H9 (cell line): ENCODE results near the gene TSPEAR. TPM values are rescaled to one million over a fixed set of nuclear protein-coding genes. Genes with fewer than 3 reads are reported as not detected.

Experiments
- DNase-seq: peaks from one replicate; pipeline ENCODE4 v3.0.0-alpha.2; 2017
- H2AFZ ChIP-seq: one replicate; pipeline ENCODE4 v1.6.1; 2013; ENCODE audit warnings: mild to moderate bottlenecking, low read length, control low read depth, moderate library complexity
- H2AK5ac ChIP-seq: 2 replicates; pipeline ENCODE4 v1.6.1; 2013; ENCODE audit warnings: low read length, control low read depth, mixed read lengths; ENCODE audit not compliant: insufficient read length
- H2BK120ac ChIP-seq: one replicate; pipeline ENCODE4 v1.6.1; 2013; ENCODE audit warnings: low read depth, mild to moderate bottlenecking, low read length, control low read depth, inconsistent platforms; ENCODE audit not compliant: poor library complexity, severe bottlenecking
- H2BK12ac ChIP-seq: 2 replicates; pipeline ENCODE4 v1.6.1; 2013; ENCODE audit warnings: low read length, control low read depth, mixed read lengths, low read depth; ENCODE audit not compliant: insufficient read length
- H2BK15ac ChIP-seq: 2 replicates; pipeline ENCODE4 v1.6.1; 2013; ENCODE audit warnings: low read depth, low read length, control low read depth
- H2BK20ac ChIP-seq: one replicate; pipeline ENCODE4 v1.6.1; 2013; ENCODE audit warnings: low read depth, mild to moderate bottlenecking, low read length, control low read depth, inconsistent platforms; ENCODE audit not compliant: poor library complexity, severe bottlenecking
- H2BK5ac ChIP-seq: 2 replicates; pipeline ENCODE4 v1.6.1; 2013; ENCODE audit warnings: low read length, control low read depth, mixed read lengths; ENCODE audit not compliant: insufficient read length
- H3K14ac ChIP-seq: 2 replicates; pipeline ENCODE4 v1.6.1; 2013; ENCODE audit warnings: low read length, control low read depth; ENCODE audit not compliant: insufficient read depth
- H3K18ac ChIP-seq: 2 replicates; pipeline ENCODE4 v1.6.1; 2013; ENCODE audit warnings: low read depth, mild to moderate bottlenecking, mixed read lengths, low read length, control low read depth; ENCODE audit not compliant: insufficient read length
- H3K23ac ChIP-seq: 2 replicates; pipeline ENCODE4 v1.6.1; 2013; ENCODE audit warnings: low read length, control low read depth, mixed read lengths, low read depth; ENCODE audit not compliant: insufficient read length
- H3K23me2 ChIP-seq: 2 replicates; pipeline ENCODE4 v1.6.1; 2013; ENCODE audit warnings: low read depth, mild to moderate bottlenecking, mixed read lengths, low read length, control low read depth; ENCODE audit not compliant: insufficient read length, poor library complexity, severe bottlenecking
- H3K27ac ChIP-seq: 2 replicates; pipeline ENCODE4 v1.5.1; 2013; ENCODE audit warnings: low read length, control low read depth, mixed read lengths, low read depth; ENCODE audit not compliant: insufficient read length
- H3K27me3 ChIP-seq: 2 replicates; pipeline ENCODE4 v1.6.1; 2013; ENCODE audit warnings: low read length, control low read depth, inconsistent platforms; ENCODE audit not compliant: insufficient read depth
- H3K4ac ChIP-seq: 2 replicates; pipeline ENCODE4 v1.6.1; 2013; ENCODE audit warnings: low read depth, mild to moderate bottlenecking, control low read depth, inconsistent platforms, low read length, moderate library complexity
- H3K4me1 ChIP-seq: 2 replicates; pipeline ENCODE4 v1.6.1; 2013; ENCODE audit warnings: low read length, control low read depth, inconsistent platforms; ENCODE audit not compliant: insufficient read depth
- H3K4me2 ChIP-seq: 2 replicates; pipeline ENCODE4 v1.6.1; 2013; ENCODE audit warnings: low read length, control low read depth, mixed read lengths; ENCODE audit not compliant: insufficient read length, insufficient read depth
- H3K56ac ChIP-seq: 2 replicates; pipeline ENCODE4 v1.6.1; 2013; ENCODE audit warnings: low read depth, mild to moderate bottlenecking, mixed read lengths, low read length, control low read depth; ENCODE audit not compliant: insufficient read length
- H3K79me1 ChIP-seq: 2 replicates; pipeline ENCODE4 v1.6.1; 2013; ENCODE audit warnings: low read depth, mild to moderate bottlenecking, moderate library complexity, low read length, control low read depth, inconsistent platforms; ENCODE audit not compliant: insufficient read depth, poor library complexity, severe bottlenecking
- H3K79me2 ChIP-seq: 2 replicates; pipeline ENCODE4 v1.6.1; 2013; ENCODE audit warnings: low read length, control low read depth, inconsistent platforms; ENCODE audit not compliant: insufficient read depth
- H3K9ac ChIP-seq: 2 replicates; pipeline ENCODE4 v1.6.1; 2013; ENCODE audit warnings: low read length, control low read depth, mixed read lengths; ENCODE audit not compliant: insufficient read length; ENCODE audit errors: extremely low read depth
- H3K9me3 ChIP-seq: one replicate; pipeline ENCODE4 v1.6.1; 2013; ENCODE audit warnings: low read depth, low read length, inconsistent platforms; ENCODE audit not compliant: control insufficient read depth
- H3T11ph ChIP-seq: one replicate; pipeline ENCODE4 v1.6.1; 2013; ENCODE audit warnings: mild to moderate bottlenecking, low read length, control low read depth, inconsistent platforms
- H4K20me1 ChIP-seq: one replicate; pipeline ENCODE4 v1.6.1; 2013; ENCODE audit not compliant: control insufficient read depth, insufficient read length, insufficient read depth
- H4K5ac ChIP-seq: 2 replicates; pipeline ENCODE4 v1.6.1; 2013; ENCODE audit warnings: low read depth, mild to moderate bottlenecking, mixed read lengths, low read length, control low read depth; ENCODE audit not compliant: insufficient read length
- H4K8ac ChIP-seq: replicated peaks from 2 replicates; pipeline ENCODE4 v1.6.1; 2013; ENCODE audit warnings: low read length, control low read depth, mixed read lengths, low read depth; ENCODE audit not compliant: insufficient read length
- H4K91ac ChIP-seq: 2 replicates; pipeline ENCODE4 v1.6.1; 2013; ENCODE audit warnings: low read depth, mild to moderate bottlenecking, moderate library complexity, mixed read lengths, low read length, control low read depth; ENCODE audit not compliant: insufficient read length
- H3K27ac Mint-ChIP-seq, 3 experiments: 2 replicates in 2 of 3; 3 replicates in 1 of 3; pipeline ENCODE4 v1.8.0; 2020 to 2021; ENCODE audit warnings: mixed read lengths in 3 of 3, mild to moderate bottlenecking in 1 of 3, moderate library complexity in 1 of 3
- H3K27me3 Mint-ChIP-seq: 2 replicates; pipeline ENCODE4 v1.8.0; 2021; ENCODE audit warnings: low read depth, mild to moderate bottlenecking, moderate library complexity, mixed read lengths
- H3K36me3 Mint-ChIP-seq, 3 experiments: 2 replicates in 2 of 3; 3 replicates in 1 of 3; pipeline ENCODE4 v1.8.0; 2020 to 2021; ENCODE audit warnings: low read depth in 3 of 3, mixed read lengths in 3 of 3; ENCODE audit not compliant: insufficient read depth in 1 of 3
- H3K4me1 Mint-ChIP-seq, 2 experiments: 2 replicates each; pipeline ENCODE4 v1.8.0; 2020; ENCODE audit warnings: mixed read lengths in 2 of 2
- H3K4me3 Mint-ChIP-seq, 2 experiments: 2 replicates in 1 of 2; 3 replicates in 1 of 2; pipeline ENCODE4 v1.8.0; 2020 to 2021; ENCODE audit warnings: mild to moderate bottlenecking in 2 of 2, mixed read lengths in 2 of 2, moderate library complexity in 1 of 2
- H3K9me3 Mint-ChIP-seq, 2 experiments: 2 replicates in 1 of 2; 3 replicates in 1 of 2; pipeline ENCODE4 v1.8.0; 2020; ENCODE audit warnings: mild to moderate bottlenecking in 2 of 2, mixed read lengths in 2 of 2, moderate library complexity in 1 of 2
- WGBS: extraction: QIAGEN DNeasy Blood & Tissue Kit; methylation state at CpG from one replicate; pipeline ENCODE4 v1.1.7; 2013; ENCODE audit warnings: missing lambda C conversion rate, low lambda C conversion rate, mixed read lengths; ENCODE audit not compliant: insufficient read length; ENCODE audit errors: extremely low coverage; 5-methylcytosine and 5-hydroxymethylcytosine counted together
- total RNA-seq: library from RNA; stranded (reverse); gene quantifications from 2 replicates; pipeline ENCODE4 v1.2.1, GENCODE V29; 2021
- TF ChIP-seq, protein P1 (sequence below): fragments of 200-600 bp; sonication (generic); conservative IDR thresholded peaks from 3 replicates; pipeline ENCODE4 v1.8.0; 2021; ENCODE audit warnings: antibody characterized with exemption, mild to moderate bottlenecking

TSPEAR gene
- total RNA-seq, 1 experiment from 2014 or later = 1.3 TPM

DNA sequence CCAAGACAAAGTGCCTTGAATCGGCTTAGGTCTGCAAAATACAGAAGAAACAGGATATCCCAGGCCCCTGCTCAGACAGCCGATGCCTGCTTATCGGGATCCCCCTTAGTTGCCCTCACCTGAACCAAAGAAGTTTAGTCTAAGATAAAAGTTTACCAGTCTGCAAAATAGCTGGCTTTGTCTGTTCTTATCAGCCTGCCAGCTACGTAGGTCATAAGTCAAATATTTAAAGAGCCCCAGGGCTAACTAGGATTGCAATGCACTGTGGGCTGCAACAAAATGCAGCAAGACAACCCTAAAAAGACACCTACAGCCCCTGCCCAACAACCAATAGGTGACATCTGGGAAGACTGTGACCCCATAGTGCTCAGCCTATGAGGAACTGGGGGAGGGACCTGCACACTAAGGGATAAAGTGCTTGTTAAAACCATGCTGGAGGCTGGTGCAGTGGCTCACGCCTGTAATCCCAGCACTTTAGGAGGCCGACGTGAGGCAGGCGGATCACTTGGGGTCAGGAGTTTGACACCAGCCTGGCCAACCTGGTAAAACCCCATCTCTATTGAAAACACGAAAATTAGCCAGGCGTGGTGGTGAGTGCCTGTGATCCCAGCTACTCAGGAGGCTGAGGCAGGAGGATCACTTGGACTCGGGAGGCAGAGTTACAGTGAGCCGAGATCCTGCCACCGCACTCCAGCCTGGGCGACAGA lies 228.6 kb downstream of the TSPEAR start:
- Histone ChIP-seq H2AK5ac (no peak overlapping the region), H3K56ac (no peak overlapping the region), H3K23ac (no peak overlapping the region), H2AFZ (no peak overlapping the region), H3K4me1 (no peaks in the 10 kb centered on the region; the same call in 1 of the 2 replicates), H3K9me3 (no peaks in the 10 kb centered on the region), H4K8ac (no peak overlapping the region), H2BK5ac (no peak overlapping the region), H3K4ac (no peak overlapping the region), H2BK20ac (no peak overlapping the region), H2BK120ac (no peak overlapping the region), H3T11ph (no peak overlapping the region), H4K91ac (no peak overlapping the region), H3K79me1 (no peaks in the 10 kb centered on the region), H3K14ac (0 out of 2 replicates have a peak overlapping the region, but pooled peaks have one; percentile 4), H4K5ac (no peak overlapping the region), H3K4me2 (no peak overlapping the region), H3K23me2 (peaks cover 3% of the 10 kb centered on the region), H3K79me2 (no peaks in the 10 kb centered on the region), H3K18ac (no peak overlapping the region), H2BK15ac (no peak overlapping the region), H3K27me3 (no peaks in the 10 kb centered on the region), H2BK12ac (no peak overlapping the region), H3K9ac (no peak overlapping the region), H4K20me1 (no peaks in the 10 kb centered on the region), H3K27ac (no peak overlapping the region)
- H3K36me3 Mint-ChIP-seq = peaks cover 0 to under 1% (median 0%) of the 10 kb centered on the region in 3 experiments; a peak in 3 of 7 replicates
- H3K27ac Mint-ChIP-seq = no peak overlapping the region; a peak in 1 of 7 replicates
- peaks cover 7% of the 10 kb centered on the region for H3K27me3 Mint-ChIP-seq
- H3K4me3 Mint-ChIP-seq = no peak overlapping the region
- DNase-seq = no peak
- no CpG with 5 or more reads among the region's 14 CpGs for WGBS
- peaks cover 9 to 11% of the 10 kb centered on the region in 2 experiments for H3K9me3 Mint-ChIP-seq
- TF ChIP-seq, protein P1, sequence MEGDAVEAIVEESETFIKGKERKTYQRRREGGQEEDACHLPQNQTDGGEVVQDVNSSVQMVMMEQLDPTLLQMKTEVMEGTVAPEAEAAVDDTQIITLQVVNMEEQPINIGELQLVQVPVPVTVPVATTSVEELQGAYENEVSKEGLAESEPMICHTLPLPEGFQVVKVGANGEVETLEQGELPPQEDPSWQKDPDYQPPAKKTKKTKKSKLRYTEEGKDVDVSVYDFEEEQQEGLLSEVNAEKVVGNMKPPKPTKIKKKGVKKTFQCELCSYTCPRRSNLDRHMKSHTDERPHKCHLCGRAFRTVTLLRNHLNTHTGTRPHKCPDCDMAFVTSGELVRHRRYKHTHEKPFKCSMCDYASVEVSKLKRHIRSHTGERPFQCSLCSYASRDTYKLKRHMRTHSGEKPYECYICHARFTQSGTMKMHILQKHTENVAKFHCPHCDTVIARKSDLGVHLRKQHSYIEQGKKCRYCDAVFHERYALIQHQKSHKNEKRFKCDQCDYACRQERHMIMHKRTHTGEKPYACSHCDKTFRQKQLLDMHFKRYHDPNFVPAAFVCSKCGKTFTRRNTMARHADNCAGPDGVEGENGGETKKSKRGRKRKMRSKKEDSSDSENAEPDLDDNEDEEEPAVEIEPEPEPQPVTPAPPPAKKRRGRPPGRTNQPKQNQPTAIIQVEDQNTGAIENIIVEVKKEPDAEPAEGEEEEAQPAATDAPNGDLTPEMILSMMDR = no peak
- H3K4me1 Mint-ChIP-seq = peaks cover 11 to 29% of the 10 kb centered on the region in 2 experiments
